ENCODE results near the gene CTRL.
"Not testable (repeated sequence)": the region's sequence is repeated elsewhere in the genome, so short reads cannot be mapped to it uniquely, and the experiment has no call there.

Gene CTRL

DNA sequence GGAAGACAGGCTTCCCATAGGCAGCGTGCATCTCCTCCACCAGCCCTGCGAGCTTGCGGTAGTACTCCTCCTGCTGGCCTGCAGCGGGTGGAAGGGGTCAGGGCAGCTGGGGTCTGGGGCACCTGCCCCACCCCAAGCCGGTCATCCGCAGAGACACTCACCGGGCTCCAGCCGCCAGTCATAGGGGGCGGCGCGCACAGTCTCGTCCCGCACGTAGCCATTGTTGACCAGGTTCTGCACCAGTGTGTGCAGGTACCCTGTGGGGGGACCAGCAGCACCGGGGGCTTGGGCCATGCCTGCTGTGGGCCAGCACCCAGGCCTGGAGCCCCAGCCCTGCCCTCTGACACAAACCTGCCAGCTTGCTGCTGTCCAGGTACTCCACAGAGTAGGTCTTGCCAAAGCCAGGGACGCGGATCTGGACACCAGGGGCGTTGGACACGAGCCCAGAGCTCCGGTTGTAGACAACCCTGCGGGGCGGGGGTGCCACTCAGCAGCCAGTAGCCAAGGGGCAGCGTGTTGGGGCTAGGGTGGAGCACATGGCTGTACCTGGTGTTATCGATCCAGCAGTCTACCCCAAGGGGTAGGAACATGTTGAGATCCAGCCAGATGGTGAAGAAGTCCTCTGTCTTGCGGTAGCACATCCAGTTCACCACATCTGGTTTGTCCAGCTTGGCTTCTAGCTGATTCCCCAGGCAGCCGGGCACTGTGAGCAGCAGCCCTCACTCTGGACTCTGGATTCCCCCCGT, 11.0 kb upstream of the CTRL start:
- no peak overlapping the region for H3K4me3 ChIP-seq (ENCODE audit: low read depth, low read length)

DNA sequence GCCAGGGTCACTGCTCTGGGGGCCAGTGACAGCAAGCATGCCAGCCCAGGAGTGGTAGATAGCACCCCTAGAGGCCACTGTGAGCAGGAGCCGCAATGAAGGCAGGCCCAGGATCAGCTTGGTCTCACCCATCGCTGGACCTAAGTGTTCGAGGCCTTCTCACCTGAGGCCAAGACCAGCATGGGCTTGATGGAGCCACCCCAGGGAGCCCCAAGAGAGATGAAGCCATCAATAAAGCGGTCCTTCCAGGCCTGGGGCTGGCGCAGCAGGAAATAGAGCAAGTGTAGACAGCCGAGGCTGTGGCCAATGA, 10.5 kb upstream of the CTRL start:
- no peak overlapping the region for H3K4me3 ChIP-seq (ENCODE audit: low read depth, low read length)

DNA sequence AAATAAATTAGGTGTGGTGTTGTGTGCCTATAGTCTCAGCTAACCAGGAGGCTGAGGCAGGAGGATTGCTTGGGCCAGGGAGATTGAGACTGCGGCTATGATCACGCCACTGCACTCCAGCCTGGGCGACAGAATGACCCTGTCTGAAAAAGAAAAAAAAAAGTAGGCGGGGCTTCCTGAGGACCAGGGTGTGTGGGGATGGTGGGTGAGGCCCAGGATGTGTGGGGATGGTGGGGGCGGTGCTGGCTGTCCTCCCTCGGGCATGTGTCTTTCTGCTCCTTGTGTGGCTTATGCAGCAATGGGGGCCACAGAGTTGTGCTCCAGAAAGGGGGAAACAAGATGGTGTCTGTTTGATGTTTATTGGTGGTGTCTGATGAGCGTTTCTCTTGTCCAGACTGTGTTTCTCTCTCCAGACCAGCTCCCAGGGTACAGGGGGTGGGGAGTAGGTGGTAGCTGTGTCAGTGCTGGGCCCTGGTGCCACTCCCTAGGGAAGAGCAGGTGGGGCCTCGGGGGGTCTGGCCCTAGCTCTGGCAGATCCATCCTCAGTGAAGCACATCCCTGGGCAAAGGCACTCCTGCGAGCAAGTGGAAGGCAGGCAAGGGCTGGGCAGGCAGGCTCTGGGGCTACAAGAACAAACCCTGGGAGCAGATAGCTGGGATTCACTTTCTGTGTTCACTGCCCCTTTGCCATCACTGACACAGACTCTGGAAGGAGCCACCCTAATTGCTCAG, 10.0 kb upstream of the CTRL start:
- H3K4me3 ChIP-seq (ENCODE audit: low read depth, low read length): no peak overlapping the region

DNA sequence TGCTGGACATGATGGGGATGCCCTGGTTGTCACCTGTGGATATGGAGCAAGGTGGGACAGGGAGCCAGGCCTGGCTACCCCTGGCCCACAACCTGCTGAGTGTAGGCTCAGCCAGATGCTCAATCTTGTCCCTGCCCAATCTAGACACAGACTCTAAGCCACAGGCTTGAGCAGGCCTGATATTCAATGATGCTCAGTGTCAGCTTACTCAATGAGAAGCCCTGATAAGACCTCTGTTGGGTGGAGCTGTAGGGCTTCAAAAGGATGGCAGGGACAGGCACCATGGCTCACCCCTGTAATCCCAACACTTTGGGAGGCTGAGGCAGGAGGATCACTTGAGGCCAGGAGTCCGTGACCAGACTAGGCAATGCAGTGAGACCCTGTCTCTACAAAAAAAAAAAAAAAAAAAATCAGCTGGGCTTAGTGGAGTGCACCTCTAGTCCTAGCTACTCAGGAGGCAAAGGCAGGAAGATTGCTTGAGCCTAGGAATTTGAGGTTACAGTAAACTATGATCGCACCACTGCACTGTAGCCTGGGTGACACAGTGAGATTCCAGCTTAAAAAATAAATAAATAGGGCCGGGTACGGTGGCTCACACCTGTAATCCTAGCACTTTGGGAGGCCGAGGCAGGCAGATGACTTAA, 8.9 kb upstream of the CTRL start:
- H3K4me3 ChIP-seq (ENCODE audit: low read depth, low read length): no peak overlapping the region

DNA sequence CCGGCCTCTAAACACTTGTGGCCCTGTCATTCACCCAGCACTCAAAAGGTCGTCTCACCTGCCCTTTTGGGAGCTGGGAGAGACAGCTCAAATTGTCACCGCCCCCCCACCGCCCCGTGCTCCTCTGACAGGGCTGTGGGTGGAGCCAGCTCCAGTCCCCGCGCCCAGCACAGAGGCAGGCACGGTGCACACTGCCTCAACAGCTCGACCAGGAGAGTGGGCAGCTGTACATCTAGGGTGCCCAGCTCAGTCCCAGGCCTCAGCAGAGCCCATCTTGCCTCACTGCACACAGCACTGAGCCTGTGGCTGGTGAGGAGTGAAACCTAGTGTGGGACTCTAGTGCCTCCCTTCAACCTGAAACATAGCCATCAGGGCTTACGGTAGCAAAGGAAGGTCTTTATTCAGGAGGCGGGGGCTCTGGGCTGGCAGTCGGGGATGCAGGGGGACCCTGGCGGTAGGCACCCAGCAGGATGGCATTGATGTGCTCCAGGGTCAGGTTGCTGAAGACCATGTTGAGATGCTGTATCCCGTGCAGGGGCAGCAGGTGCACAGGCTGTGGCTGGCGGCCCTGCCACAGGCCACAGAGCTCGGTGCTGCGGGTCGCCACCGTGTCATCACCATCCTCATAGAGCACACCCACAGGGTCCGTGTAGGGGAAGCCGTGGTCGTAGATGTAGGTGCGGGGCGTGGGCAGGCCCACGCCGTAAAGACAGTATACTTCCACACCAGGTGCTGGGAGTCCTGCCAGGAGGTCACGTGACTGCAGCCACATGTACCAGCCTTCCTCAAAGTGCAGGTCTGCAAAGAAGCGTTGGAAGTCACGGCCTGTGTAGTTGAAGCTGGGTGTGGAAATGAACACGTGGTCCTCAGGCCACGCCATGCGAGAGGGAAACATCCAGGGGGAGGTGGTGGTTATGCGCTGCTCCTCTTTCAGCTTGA, 8.1 kb upstream of the CTRL start:
- H3K4me3 ChIP-seq (ENCODE audit: low read depth, low read length): no peak overlapping the region

DNA sequence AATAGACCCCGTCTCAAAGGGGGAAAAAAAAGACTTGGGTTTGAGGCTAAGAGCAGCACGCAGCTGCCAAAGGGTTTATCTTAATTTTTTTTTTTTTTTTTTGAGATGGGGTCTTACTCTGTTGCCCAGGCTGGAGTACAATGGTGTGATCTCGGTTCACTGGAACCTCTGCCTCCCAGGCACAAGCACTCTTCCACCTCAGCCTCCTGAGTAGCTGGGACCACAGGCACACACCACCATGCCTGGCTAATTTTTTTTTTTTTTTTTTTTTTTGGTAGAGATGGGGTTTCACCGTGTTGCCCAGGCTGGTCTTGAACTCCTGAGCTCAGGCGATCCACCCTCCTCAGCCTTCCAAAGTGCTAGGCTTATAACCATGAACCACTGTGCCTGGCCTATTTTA, 6.1 kb upstream of the CTRL start:
- H3K4me3 ChIP-seq (ENCODE audit: low read depth, low read length): not testable (repeated sequence)

DNA sequence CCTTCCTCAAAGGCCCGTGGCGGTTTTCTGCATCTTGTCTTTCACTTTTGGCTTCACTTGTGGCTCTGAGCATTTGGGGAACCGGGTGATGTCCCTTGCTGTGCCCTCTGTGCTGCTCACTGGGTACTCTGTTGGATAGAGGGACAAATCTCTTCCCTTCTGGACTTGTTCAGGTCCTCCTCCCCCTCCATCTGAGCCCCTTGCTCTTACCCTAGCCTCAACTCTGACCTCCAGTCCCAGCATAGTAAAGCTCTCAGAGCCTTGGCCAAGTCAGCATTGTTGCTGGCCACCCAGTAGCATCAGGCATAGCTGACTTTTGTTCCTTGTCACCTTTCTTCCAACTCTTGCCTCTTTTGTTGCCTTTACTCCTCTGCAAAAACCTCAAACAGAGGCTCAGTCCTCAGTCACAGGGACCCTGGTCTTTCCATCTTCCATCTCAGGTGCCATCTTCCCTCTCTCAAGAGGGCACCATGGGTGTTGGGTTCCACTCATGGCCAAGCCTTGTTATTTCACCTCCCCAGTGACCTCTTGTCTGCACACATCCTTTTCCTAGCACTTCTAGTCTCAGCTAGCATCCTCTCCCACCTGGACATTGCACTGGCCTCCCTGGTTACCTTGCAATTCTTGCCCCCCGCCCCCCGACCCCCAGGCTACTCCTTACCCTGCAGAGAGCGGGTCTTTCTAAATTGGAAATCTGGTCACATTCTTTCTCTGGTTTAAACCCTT, 5.4 kb upstream of the CTRL start:
- peak overlapping the region; percentile 83 for H3K4me3 ChIP-seq (ENCODE audit: low read depth, low read length)

DNA sequence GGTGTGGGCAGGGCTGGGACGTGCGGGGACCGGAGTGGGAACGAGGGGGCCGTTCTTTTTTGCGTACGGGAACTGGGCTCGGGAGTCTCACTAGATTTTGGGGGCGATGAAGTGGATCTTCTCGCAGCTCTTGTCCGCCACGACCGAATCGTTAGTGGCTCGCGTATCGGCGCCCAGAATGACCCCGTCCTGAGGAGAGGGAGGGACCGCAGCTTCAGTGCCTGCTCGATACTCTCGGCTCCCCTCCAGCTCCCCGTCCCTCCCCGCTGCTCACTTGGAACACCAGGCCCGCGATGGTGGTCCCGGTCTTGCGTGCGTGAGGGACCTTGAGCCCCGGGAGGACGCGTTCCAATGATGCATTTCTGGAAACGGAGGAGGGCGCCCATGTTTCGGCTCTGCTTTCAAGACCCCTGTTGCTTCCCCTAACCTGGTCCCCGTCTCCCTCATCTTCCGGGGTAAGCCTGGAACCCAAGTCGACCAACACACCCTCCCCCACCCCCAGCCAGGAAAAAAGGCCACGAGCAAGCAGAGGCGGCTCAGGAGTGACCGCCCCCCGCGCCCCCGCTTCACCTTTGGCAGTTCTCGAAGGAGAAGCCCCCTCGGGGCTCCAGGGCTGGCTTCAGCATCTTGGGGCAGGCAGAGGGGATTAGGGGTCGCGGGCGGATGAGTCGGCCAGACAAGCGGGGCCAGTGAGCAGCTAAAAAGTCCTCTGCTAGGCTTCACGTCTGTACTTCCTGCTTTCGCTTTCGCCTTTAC, 4.6 kb upstream of the CTRL start, which contains the start of gene PSMB10:
PSMB10 (minus strand) TSS at position 727 of the 756 bp plus-strand sequence; CDS start at position 626, 101 bp downstream.
- H3K4me3 ChIP-seq (ENCODE audit: low read depth, low read length): peak within 1 kb of the TSS; percentile 83

DNA sequence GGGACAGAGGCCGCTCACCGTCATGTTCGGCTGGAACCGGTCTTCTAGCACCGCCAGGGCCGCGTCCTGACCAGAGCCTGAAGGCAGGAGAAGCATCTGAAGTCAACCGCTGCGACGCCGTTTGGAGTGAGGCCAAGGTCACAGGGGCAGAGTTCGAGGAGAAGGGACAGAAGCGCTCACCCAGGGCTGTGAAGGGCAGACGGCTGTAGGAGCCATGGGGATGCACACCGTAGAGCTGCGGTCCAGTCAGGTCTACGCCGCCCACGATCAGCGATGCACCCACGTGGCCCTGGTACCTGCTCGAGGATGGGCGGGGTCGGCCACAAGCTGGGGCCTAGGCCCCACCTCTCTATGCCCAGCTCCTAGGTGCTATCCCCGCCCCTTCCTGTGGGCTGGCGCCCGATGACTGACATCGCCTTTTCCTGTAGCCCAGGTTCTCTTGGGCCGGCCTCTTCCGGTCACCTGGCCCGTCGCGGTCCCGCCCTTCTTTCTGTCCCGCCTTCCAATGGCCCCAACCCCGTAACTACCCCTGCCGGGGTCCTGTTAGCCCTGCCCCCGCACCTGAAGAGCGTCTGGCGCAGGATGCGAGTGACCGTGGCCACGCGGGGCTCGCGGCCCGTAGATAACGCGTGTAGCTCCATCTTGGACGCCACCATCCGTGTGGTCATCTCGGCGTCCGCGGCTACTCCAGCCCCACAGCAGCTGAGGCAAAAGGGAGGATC, 3.9 kb upstream of the CTRL start:
- peak overlapping the region; percentile 83 for H3K4me3 ChIP-seq (ENCODE audit: low read depth, low read length)

DNA sequence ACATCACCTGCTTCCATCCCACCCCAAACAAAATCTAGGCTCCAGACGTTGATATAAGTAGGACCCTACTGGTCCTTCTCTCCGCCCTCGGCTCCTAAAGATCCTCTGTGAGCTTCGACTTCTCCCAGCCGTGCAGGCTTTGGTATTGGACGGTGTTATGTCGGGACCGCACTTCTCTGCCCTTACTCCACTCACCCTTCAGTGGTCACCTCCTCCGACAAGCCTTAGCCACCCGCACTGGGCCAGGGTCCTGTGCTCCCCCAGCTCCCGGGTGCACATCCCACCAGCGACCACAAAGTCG, 3.4 kb upstream of the CTRL start:
- peak overlapping the region; percentile 83 for H3K4me3 ChIP-seq (ENCODE audit: low read depth, low read length)

DNA sequence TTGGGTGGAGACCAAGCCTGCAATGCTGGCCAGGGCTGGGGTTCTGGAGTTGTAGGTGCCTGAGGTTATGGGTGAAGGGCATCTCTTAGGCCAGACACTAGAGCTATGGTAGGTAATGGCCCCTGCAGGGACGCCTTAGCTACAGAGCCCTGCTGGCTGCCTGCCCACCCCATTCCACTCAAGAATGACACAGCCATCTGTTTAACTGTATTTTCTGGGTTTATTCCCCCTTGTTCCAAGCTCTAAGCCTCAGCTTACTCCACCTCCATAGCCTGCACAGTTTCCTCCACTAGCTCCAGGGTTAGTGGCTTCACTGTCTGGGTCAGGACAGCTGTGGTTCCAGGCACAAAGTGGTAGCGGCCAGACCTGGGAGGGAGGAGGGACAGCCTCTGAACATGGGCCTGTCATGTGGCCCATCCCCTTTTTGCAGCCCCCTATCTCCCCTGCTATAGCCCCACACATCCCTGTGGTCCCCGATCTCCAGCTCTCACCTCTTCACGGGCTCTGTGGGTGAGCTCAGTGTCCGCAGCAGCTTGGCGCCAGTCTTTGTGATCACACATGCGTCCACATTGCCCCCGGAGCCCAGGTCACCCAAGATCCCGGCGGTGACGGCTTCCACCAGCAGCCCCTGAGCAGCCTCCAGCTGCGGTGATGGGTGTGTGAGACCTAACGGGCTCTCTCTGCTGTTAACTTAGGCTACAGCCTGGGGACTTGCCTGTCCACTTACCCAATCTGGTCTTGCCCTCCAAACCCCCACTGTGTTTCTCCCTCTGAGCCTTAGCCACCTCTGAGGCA, 2.8 kb upstream of the CTRL start:
- H3K4me3 ChIP-seq (ENCODE audit: low read depth, low read length): peak overlapping the region; percentile 83

DNA sequence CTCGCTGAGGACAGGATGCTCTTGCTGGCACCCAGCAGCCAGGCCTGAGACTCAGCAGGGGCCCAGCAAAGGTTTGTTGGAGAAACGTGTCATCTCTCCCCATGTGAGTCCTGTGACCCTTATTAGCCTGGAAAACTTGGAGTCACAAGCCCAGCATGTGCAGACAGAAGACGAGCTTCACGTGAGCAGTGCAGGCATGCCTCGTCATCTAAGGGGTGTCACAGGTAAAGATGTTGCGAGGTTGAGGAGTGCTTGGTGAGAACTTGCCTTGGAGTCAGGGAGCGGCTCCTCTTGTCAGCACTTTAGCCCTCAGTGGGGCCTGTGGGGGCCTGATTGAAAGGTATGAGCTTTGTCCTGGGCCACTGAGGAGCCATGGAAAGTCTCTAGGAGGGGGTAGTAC, 2.1 kb upstream of the CTRL start:
- H3K4me3 ChIP-seq (ENCODE audit: low read depth, low read length): no peak overlapping the region

DNA sequence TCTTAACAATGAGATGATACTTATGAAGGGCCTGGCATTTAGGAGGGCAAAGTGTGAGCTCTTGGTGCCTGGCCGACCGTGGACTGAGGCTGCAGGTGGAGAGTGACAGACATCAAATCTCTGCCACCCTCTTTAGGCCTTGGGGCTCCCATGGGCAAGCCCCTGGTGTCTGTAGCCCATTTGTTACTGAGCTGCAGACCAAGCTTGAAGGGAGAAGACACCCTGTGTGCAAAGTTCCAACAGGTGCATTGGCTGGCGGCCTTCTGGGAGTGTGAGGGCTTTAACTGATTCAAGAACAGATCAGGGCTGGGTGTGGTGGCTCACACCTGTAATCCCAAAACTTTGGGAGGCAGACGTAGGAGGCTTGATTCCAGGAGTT, 789 bp upstream of the CTRL start:
- H3K4me3 ChIP-seq (ENCODE audit: low read depth, low read length): no peak overlapping the region

DNA sequence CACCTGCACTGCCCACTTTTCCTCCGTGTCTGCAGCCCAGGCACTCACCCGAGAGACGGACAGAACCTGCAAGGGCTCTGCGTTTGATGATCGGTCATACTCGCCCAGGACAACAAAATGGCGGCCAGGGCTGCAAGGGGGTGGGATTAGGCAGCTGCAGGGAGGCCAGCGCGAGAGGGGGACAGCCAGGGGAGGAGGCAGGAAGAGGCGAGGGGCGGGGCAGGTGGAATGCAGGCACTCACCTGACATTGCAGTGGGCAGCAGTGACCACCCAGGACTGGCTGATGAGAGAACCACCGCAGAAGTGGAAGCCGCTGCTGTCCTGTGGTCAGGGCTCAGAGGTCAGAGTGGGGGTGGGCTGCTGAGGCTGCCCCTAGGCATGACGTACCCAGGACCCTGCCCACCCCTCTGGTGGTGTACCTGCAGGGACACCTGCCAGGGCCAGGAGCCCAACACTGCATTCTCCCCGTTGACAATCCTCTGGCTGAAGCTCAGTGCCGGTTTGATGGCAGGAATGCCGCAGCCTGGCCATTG, 917 bp downstream of the CTRL start:
- H3K4me3 ChIP-seq (ENCODE audit: low read depth, low read length): no peak overlapping the region

DNA sequence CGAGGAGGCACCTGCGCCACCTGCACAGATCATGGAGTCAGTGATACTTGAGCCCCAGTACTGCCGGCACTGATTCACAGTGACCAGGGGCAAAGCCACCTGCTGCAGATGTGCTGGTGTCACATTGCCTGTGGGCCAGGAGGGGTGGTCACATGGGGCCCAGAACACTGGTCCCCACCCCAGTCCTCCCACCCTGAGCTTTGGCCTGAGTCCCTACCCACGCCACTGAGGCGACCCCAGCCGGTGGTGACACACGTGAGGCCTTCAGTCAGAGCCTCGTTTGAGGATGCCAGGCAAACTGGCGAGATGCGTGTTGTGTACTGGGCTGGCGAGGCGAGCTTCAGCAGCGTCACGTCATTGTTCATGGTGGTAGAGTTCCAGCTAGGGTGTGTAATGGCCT, 1.5 kb downstream of the CTRL start:
- H3K4me3 ChIP-seq (ENCODE audit: low read depth, low read length): no peak overlapping the region

DNA sequence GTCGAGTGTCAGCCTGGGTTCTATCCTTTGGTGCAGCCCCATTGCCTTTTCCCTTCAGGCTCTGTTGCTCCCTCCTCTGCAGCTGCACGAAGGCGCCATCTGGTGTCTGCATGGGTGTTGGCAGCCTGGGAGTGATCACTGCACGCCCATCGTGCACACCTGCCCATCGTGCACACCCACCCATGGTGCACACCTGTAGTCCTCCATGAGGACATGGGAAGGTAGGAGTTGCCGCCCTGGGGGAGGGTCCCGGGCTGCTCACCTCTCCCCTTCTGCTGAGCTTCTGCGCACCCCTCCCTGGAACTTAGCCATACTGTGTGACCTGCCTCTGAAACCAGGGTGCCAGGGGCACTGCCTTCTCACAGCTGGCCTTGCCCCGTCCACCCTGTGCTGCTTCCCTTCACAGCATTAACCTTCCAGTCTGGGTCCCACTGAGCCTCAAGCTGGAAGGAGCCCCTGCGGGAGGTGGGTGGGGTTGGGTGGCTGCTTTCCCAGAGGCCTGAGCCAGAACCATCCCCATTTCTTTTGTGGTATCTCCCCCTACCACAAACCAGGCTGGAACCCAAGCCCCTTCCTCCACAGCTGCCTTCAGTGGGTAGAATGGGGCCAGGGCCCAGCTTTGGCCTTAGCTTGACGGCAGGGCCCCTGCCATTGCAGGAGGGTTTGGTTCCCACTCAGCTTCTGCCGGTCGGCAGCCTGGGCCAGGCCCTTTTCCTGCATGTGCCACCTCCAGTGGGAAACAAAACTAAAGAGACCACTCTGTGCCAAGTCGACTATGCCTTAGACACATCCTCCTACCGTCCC, 2.9 kb downstream of the CTRL start:
- H3K4me3 ChIP-seq (ENCODE audit: low read depth, low read length): no peak overlapping the region

DNA sequence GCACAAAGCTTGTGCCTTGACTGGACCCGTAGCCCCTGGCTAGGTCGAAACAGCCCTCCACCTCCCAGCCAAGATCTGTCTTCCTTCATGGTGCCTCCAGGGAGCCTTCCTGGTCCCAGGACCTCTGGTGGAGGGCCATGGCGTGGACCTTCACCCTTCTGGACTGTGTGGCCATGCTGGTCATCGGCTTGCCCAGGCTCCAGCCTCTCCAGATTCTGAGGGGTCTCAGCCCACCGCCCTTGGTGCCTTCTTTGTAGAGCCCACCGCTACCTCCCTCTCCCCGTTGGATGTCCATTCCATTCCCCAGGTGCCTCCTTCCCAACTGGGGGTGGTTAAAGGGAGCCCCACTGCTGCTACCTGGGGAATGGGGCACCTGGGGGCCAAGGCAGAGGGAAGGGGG, 3.5 kb downstream of the CTRL start:
- H3K4me3 ChIP-seq (ENCODE audit: low read depth, low read length): no peak overlapping the region

All from iPS-11a (cell line).